ENCODE measurements around the gene CDK6. TPM values are rescaled to one million over a fixed set of nuclear protein-coding genes. Genes with fewer than 3 reads are reported as not detected.

CDK6 gene
- total RNA-seq, 3 donors from 2014 or later (not counting 1 experiment from before 2014, with no cell fraction given) = 41.1 to 46.3 (median 45.1) TPM

DNA sequence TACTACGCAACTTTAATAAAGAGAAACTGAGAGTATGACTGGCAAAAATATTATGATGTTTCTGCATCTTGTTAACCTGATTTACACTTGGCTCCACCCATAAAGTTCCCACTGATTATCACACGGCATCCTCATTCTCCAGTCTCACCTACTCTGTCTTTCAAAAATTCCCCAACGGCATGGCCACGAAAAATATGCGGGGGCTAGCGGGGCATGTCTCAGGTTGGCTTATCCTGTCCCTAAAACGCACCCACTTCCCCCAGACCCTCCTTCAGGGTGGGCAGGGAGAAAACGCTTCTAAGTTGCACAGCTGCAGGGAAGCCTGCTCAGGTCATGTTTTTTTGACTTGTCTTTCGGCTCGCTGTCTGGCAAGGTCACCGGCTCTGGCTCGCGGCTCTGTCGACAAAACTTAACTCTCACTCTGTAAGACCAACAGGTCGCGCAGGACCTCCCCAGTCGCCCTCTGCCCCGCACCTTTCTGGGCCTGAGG lies 3.8 kb downstream of the CDK6 start:
- peak in 1 of 2 donors; percentile 63 for DNase-seq
- Mint-ChIP-seq H3K4me3 (peak overlapping the region; percentile 100), H3K9me3 (no peaks in the 10 kb centered on the region), H3K27me3 (ENCODE audit: low read depth in 2 of 2) (no peaks in the 10 kb centered on the region), H3K4me1 (peaks cover 61 to 69% of the 10 kb centered on the region in 2 donors), H3K36me3 (no peaks in the 10 kb centered on the region), H3K27ac (peak overlapping the region; percentile 88 to 94)
- no peaks in the 10 kb centered on the region for H3K27me3 ChIP-seq (ENCODE audit: control insufficient read depth, insufficient read depth, low read length)
- no peaks in the 10 kb centered on the region for H3K9me3 ChIP-seq (ENCODE audit: control insufficient read depth, insufficient read depth, low read length)
- 4% methylated on average over 18 of the region's 18 CpGs for WGBS (ENCODE audit: insufficient coverage)
- H3K27ac ChIP-seq (ENCODE audit: low read length) = peak overlapping the region; percentile 70
- H3K36me3 ChIP-seq (ENCODE audit: control insufficient read depth, insufficient read depth, low read length) = no peaks in the 10 kb centered on the region
- H3K4me1 ChIP-seq (ENCODE audit: control insufficient read depth, insufficient read depth, low read length) = peaks cover 18% of the 10 kb centered on the region
- peak overlapping the region; percentile 55 for H3K4me3 ChIP-seq (ENCODE audit: low read length)
- intact Hi-C loops (cut with micrococcal nuclease) = loop anchor here (1.0 to 5.0 kb wide), 4 partner anchors 114 to 305 kb away; partner anchors contain the start of genes PEX1 and RBM48
- TF ChIP-seq, protein P1, sequence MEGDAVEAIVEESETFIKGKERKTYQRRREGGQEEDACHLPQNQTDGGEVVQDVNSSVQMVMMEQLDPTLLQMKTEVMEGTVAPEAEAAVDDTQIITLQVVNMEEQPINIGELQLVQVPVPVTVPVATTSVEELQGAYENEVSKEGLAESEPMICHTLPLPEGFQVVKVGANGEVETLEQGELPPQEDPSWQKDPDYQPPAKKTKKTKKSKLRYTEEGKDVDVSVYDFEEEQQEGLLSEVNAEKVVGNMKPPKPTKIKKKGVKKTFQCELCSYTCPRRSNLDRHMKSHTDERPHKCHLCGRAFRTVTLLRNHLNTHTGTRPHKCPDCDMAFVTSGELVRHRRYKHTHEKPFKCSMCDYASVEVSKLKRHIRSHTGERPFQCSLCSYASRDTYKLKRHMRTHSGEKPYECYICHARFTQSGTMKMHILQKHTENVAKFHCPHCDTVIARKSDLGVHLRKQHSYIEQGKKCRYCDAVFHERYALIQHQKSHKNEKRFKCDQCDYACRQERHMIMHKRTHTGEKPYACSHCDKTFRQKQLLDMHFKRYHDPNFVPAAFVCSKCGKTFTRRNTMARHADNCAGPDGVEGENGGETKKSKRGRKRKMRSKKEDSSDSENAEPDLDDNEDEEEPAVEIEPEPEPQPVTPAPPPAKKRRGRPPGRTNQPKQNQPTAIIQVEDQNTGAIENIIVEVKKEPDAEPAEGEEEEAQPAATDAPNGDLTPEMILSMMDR (IDR thresholded peaks at IDR 0.05) = no peak
- peak in 1 of 3 donors; percentile 1 for ATAC-seq

- whole genome bisulfite sequencing (ENCODE audit: insufficient coverage) = 50% methylated on average over 6 of the region's 7 CpGs
- Mint-ChIP-seq H3K27ac (peak overlapping the region; percentile 88 to 94), H3K9me3 (no peaks in the 10 kb centered on the region), H3K4me3 (peak overlapping the region; percentile 100), H3K36me3 (no peaks in the 10 kb centered on the region), H3K27me3 (ENCODE audit: low read depth in 2 of 2) (no peaks in the 10 kb centered on the region), H3K4me1 (peaks cover 61 to 69% of the 10 kb centered on the region in 2 donors)
- intact Hi-C loops (cut with micrococcal nuclease) = loop anchor here (1.0 to 5.0 kb wide), 2 partner anchors 114 to 305 kb away; partner anchors contain the start of genes PEX1 and RBM48
- DNase-seq (peak in 1 of 2 donors; percentile 60), ATAC-seq (no peak)
- Histone ChIP-seq H3K27me3 (ENCODE audit: control insufficient read depth, insufficient read depth, low read length) (no peaks in the 10 kb centered on the region), H3K4me3 (ENCODE audit: low read length) (peak overlapping the region; percentile 55), H3K4me1 (ENCODE audit: control insufficient read depth, insufficient read depth, low read length) (peaks cover 18% of the 10 kb centered on the region), H3K9me3 (ENCODE audit: control insufficient read depth, insufficient read depth, low read length) (no peaks in the 10 kb centered on the region), H3K36me3 (ENCODE audit: control insufficient read depth, insufficient read depth, low read length) (no peaks in the 10 kb centered on the region), H3K27ac (ENCODE audit: low read length) (peak overlapping the region; percentile 23)
- TF ChIP-seq, protein P1 (IDR thresholded peaks at IDR 0.05) = no peak
Measured at GRCh38 chr7:92831716-92832533, 4.4 kb downstream of the CDK6 start.

DNA sequence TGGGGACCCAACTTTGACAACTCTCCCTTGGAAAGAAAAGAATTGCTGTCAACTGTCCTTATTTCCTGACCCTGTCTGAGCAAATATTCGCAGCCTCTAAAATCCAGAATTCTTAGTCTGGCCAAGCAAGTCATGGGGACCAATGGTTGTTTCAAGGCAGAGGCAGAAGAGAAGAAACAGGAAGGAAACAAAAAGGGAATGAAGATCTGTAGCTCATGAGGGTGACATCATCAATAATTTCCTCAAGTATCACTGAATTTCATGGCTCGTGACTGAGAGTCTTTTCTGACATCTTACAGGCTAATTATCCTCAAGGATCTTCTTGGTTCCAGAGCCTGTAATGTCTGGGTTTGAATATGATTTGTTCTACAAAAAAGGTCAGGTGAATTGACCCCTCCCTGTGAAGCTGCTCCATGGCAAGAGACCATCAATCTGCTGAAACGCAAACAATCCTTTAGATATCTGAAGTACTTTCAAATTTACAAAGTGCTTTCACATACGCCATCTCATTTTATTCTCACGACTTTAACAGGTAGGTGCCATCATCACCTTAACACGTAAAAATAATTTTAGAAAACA lies 5.8 kb downstream of the CDK6 start:
- no peaks in the 10 kb centered on the region for H3K27me3 Mint-ChIP-seq (ENCODE audit: low read depth in 2 of 2)
- no peaks in the 10 kb centered on the region for H3K27me3 ChIP-seq (ENCODE audit: control insufficient read depth, insufficient read depth, low read length)
- intact Hi-C loops (cut with micrococcal nuclease) = loop anchor here (5.0 kb wide), 1 partner anchor 303 kb away; the partner anchor contains the start of genes PEX1 and RBM48
- H3K27ac Mint-ChIP-seq = peak overlapping the region; percentile 38 to 94
- no peaks in the 10 kb centered on the region for H3K36me3 ChIP-seq (ENCODE audit: control insufficient read depth, insufficient read depth, low read length)
- WGBS (ENCODE audit: insufficient coverage) = 37% methylated on average over 5 of the region's 6 CpGs
- peaks cover 67 to 72% of the 10 kb centered on the region in 2 donors for H3K4me1 Mint-ChIP-seq
- no peak overlapping the region for H3K27ac ChIP-seq (ENCODE audit: low read length)
- no peak overlapping the region for H3K4me3 ChIP-seq (ENCODE audit: low read length)
- H3K36me3 Mint-ChIP-seq = no peaks in the 10 kb centered on the region
- peak in 1 of 2 donors; percentile 24 for DNase-seq
- no peaks in the 10 kb centered on the region for H3K9me3 Mint-ChIP-seq
- H3K4me3 Mint-ChIP-seq = peak overlapping the region; percentile 67
- H3K4me1 ChIP-seq (ENCODE audit: control insufficient read depth, insufficient read depth, low read length) = peaks cover 18% of the 10 kb centered on the region
- TF ChIP-seq, protein P1 (IDR thresholded peaks at IDR 0.05) = no peak
- H3K9me3 ChIP-seq (ENCODE audit: control insufficient read depth, insufficient read depth, low read length) = no peaks in the 10 kb centered on the region
- ATAC-seq = no peak
